ENCODE data around the gene CENPE. TPM values are rescaled to one million over a fixed set of nuclear protein-coding genes. Genes with fewer than 3 reads are reported as not detected.

CENPE gene
- total and polyA plus RNA-seq, 2 donors (not counting 1 experiment from before 2014, with no cell fraction given): 0.15 to 2.8 TPM

DNA sequence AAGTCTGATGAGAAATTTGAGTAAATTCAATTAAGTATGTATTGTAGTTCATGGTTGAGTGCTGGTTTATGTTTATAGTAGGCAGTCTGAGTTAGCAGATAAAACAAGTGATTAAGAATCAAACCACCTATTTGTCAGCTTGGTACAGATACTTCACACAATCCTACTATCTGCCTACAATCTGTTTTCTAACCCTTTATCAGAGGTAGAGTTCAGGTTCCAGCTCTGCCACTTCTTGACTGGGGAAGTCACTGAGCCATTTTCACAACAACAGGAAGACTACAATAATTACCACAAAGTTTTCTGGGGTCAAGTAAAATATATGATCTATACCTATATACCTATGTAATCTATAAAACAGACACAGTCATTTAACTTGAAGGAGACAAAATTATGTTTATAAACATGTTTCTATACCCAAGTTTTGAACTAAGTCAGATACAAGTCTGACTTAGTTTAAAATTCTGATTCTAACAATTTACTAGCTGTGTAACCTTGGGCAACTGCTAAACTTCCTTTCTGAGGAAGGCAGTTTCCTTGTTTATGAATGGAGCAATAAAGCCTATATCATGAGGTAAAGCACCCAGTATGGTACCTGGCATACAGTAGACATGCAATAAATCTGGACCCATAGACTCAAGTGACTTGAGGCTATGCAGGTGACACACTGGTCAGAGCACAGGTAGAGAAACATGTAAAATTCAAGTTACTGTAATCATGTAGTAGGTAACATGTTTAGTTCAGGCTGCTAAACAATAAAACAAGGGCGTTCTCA, 61.3 kb downstream of the CENPE start:
- no peak overlapping the region for H3K4me2 ChIP-seq (replicated peaks; ENCODE audit: low read depth, low read length, poor library complexity, severe bottlenecking)
- H4K20me1 ChIP-seq (ENCODE audit: control insufficient read depth, insufficient read depth, low read length, poor library complexity, severe bottlenecking): no peaks in the 10 kb centered on the region
- H3K9me3 ChIP-seq (ENCODE audit: control extremely low read depth in 1 of 3, control insufficient read depth in 2 of 3, insufficient read depth in 1 of 3, low read length in 2 of 3): no peaks in the 10 kb centered on the region
- no peak overlapping the region for H3K4me3 Mint-ChIP-seq
- ATAC-seq (ENCODE audit: low read depth) (no peak), DNase-seq (no peak)
- no peaks in the 10 kb centered on the region for H3K4me1 Mint-ChIP-seq
- ChIA-PET CTCF (no interaction called here), POLR2A (no interaction called here)
- TF ChIP-seq CTCF (IDR thresholded peaks at IDR 0.05): no peak
- no peak for TF ChIP-seq EZH2 (IDR thresholded peaks at IDR 0.05; ENCODE audit: borderline replicate concordance, insufficient read depth, low read depth, low read length, poor library complexity, severe bottlenecking)
- no peak overlapping the region for H3K4me3 ChIP-seq (ENCODE audit: control extremely low read depth in 1 of 5, extremely low read depth in 1 of 5, insufficient read depth in 1 of 5, low read depth in 2 of 5, low read length in 4 of 5)
- H3K27ac Mint-ChIP-seq: no peak overlapping the region
- H3K4me1 ChIP-seq (ENCODE audit: control insufficient read depth in 2 of 2, insufficient read depth in 2 of 2, low read length in 2 of 2): no peaks in the 10 kb centered on the region
- no peak overlapping the region for H3K9ac ChIP-seq (ENCODE audit: low read length)
- intact Hi-C loops (cut with micrococcal nuclease): no loop called here
- no peaks in the 10 kb centered on the region for H3K27me3 Mint-ChIP-seq
- no peaks in the 10 kb centered on the region for H3K36me3 ChIP-seq (replicated peaks in 1 of 2; ENCODE audit: control extremely low read depth in 1 of 2, control insufficient read depth in 1 of 2, extremely low read depth in 1 of 2, insufficient read depth in 2 of 2, low read length in 1 of 2)
- no CpG with 5 or more reads among the region's 1 CpG for WGBS (ENCODE audit: insufficient coverage)
- H3K27ac ChIP-seq (ENCODE audit: low read length in 2 of 2): no peak overlapping the region
- no peaks in the 10 kb centered on the region for H3K79me2 ChIP-seq (ENCODE audit: control insufficient read depth, insufficient read depth, low read length)
- no peak overlapping the region for H2AFZ ChIP-seq (ENCODE audit: insufficient read depth, low read depth, low read length, poor library complexity, severe bottlenecking)
- no peaks in the 10 kb centered on the region for H3K9me3 Mint-ChIP-seq (ENCODE audit: insufficient read depth)
- no peaks in the 10 kb centered on the region for H3K27me3 ChIP-seq (replicated peaks in 1 of 4; ENCODE audit: control extremely low read depth in 1 of 4, control insufficient read depth in 3 of 4, insufficient read depth in 4 of 4, low read length in 3 of 4)

- intact Hi-C loops (cut with micrococcal nuclease): no loop called here
- H3K27me3 Mint-ChIP-seq: no peaks in the 10 kb centered on the region
- Histone ChIP-seq H2AFZ (ENCODE audit: insufficient read depth, low read depth, low read length, poor library complexity, severe bottlenecking) (no peak overlapping the region), H3K9me3 (ENCODE audit: control extremely low read depth in 1 of 3, control insufficient read depth in 2 of 3, insufficient read depth in 1 of 3, low read length in 2 of 3) (peaks cover 0 to 5% (median 0%) of the 10 kb centered on the region in 3 donors), H3K27me3 (replicated peaks in 1 of 4; ENCODE audit: control extremely low read depth in 1 of 4, control insufficient read depth in 3 of 4, insufficient read depth in 4 of 4, low read length in 3 of 4) (no peaks in the 10 kb centered on the region), H4K20me1 (ENCODE audit: control insufficient read depth, insufficient read depth, low read length, poor library complexity, severe bottlenecking) (no peaks in the 10 kb centered on the region), H3K36me3 (replicated peaks in 1 of 2; ENCODE audit: control extremely low read depth in 1 of 2, control insufficient read depth in 1 of 2, extremely low read depth in 1 of 2, insufficient read depth in 2 of 2, low read length in 1 of 2) (peaks cover 0 to 2% of the 10 kb centered on the region in 2 experiments), H3K4me3 (ENCODE audit: control extremely low read depth in 1 of 5, extremely low read depth in 1 of 5, insufficient read depth in 1 of 5, low read depth in 2 of 5, low read length in 4 of 5) (no peak overlapping the region), H3K9ac (ENCODE audit: low read length) (no peak overlapping the region), H3K4me1 (ENCODE audit: control insufficient read depth in 2 of 2, insufficient read depth in 2 of 2, low read length in 2 of 2) (no peaks in the 10 kb centered on the region), H3K79me2 (ENCODE audit: control insufficient read depth, insufficient read depth, low read length) (no peaks in the 10 kb centered on the region), H3K4me2 (replicated peaks; ENCODE audit: low read depth, low read length, poor library complexity, severe bottlenecking) (no peak overlapping the region), H3K27ac (ENCODE audit: low read length in 2 of 2) (no peak overlapping the region)
- 93% methylated on average over 2 of the region's 8 CpGs for WGBS (ENCODE audit: insufficient coverage)
- no peak overlapping the region for H3K4me3 Mint-ChIP-seq
- H3K4me1 Mint-ChIP-seq: no peaks in the 10 kb centered on the region
- ChIA-PET CTCF (no interaction called here), POLR2A (no interaction called here)
- no peak for DNase-seq
- no peak for ATAC-seq (ENCODE audit: low read depth)
- TF ChIP-seq EZH2 (IDR thresholded peaks at IDR 0.05; ENCODE audit: borderline replicate concordance, insufficient read depth, low read depth, low read length, poor library complexity, severe bottlenecking): no peak
- no peak for TF ChIP-seq CTCF (IDR thresholded peaks at IDR 0.05)
- peaks cover 6% of the 10 kb centered on the region for H3K9me3 Mint-ChIP-seq (ENCODE audit: insufficient read depth)
- no peak overlapping the region for H3K27ac Mint-ChIP-seq
Observed at GRCh38 chr4:103129174-103129573, 69.0 kb downstream of the CENPE start.

Measured in B cell (primary cell).